GM12891 (cell line): ENCODE results near the gene KRT80.

ENCODE experiments used
- POLR2A ChIP-seq: IDR thresholded peaks from 2 replicates; pipeline ENCODE4 v1.6.1; 2011; ENCODE audit warnings: low read depth, low read length, control low read depth
- POLR2AphosphoS5 ChIP-seq: IDR thresholded peaks from 2 replicates; pipeline ENCODE4 v1.6.1; 2011; ENCODE audit warnings: low read depth, low read length, control low read depth
- POU2F2 ChIP-seq: IDR thresholded peaks from 2 replicates; pipeline ENCODE4 v1.6.1; 2011; ENCODE audit warnings: low read depth, mild to moderate bottlenecking, control low read depth, low read length, moderate library complexity
- TAF1 ChIP-seq: IDR thresholded peaks from 2 replicates; pipeline ENCODE4 v1.6.1; 2011; ENCODE audit warnings: low read depth, low read length, control low read depth

- TF ChIP-seq POLR2A: no peak
- no peak for TF ChIP-seq TAF1
- TF ChIP-seq POLR2AphosphoS5: no peak
- TF ChIP-seq POU2F2: no peak
Observed at GRCh38 chr12:52230364-52231281, 38.8 kb upstream of the KRT80 start.
